Prostate gland (tissue), 2 donors: ENCODE results near the gene KCNQ5.

Source experiments
- CTCF ChIP-seq, 4 experiments: fragments of 200-600 bp in 2 of 4; fragments of 450-650 bp in 2 of 4; sonication (generic) in 2 of 4; IDR thresholded peaks; 1 replicate in 3 of 4; 2 replicates in 1 of 4; pipeline ENCODE4 v1.5.1; 2016 to 2019; ENCODE audit warnings: antibody characterized with exemption in 4 of 4, mild to moderate bottlenecking in 2 of 4, moderate library complexity in 2 of 4
- POLR2A ChIP-seq: fragments of 450-650 bp; IDR thresholded peaks from one replicate; pipeline ENCODE4 v1.6.1; 2016; ENCODE audit warnings: antibody characterized with exemption, mild to moderate bottlenecking
- POLR2AphosphoS5 ChIP-seq: sonication (generic); formaldehyde crosslinking; IDR thresholded peaks from one replicate; pipeline ENCODE4 v1.6.1; 2017; ENCODE audit warnings: antibody characterized with exemption

- TF ChIP-seq CTCF (IDR thresholded peaks at IDR 0.05) (no peak), POLR2A (no peak), POLR2AphosphoS5 (no peak)
Observed at GRCh38 chr6:73050706-73051105, 428.8 kb downstream of the KCNQ5 start.
